ENCODE data around the gene PRTFDC1.

PRTFDC1 gene

DNA sequence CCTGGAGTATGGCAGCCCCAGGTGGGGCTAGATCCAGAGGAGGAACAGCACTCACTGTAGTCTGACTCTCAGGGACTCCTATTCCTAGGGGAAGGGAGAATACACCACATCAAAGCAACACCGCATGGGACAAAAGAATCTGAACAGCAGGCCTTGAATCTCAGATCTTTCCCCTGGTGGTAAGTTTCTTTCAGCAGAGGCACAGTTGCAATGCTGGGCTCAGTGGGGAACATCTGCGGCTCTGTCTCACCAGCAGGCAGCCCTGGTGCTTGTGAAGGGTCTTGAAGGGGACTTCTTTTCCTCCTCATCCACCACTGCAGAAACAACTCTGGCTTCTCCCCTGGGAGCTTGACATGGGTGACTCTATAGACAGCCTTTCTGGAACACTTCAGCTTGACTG, 117.5 kb downstream of the PRTFDC1 start:
- DNase-seq: no peak

DNA sequence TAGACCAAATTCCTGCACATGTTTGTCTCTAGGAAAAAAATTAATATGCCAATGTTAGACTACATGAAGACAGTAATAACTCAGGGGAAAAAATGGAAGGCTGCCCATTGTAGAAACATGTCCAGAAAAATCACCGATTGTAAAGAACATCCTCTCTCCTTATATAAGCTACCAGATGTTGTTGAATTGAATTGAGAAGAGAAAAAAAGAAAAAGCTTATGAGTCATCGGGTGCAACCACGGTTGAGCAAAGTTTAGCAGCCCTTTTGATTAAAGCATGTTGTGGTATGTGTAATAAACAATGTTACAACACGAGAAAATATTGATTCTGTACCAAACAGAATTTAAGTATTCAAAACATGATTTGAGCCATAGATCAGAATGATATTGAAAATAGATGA, 126.4 kb downstream of the PRTFDC1 start:
- DNase-seq: no peak

DNA sequence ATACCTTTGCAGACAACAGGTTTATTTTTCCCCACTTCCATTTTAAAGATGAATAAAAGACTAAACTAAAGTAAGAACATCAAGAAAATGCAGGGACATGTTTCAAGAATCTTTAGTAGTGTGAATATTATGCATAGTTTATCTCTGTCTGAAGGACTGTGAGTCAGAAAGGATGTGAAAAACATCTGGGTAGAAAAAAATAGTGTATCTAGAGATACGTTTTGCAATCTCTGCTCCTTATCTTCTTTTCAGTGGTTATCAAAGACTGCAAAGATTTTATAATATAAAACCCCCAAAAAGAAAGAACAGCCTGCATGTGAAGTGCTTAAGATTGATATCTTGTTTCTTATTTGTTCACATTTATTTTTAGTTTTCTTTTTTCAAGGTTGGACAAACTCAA, 126.9 kb downstream of the PRTFDC1 start:
- no peak for DNase-seq

DNA sequence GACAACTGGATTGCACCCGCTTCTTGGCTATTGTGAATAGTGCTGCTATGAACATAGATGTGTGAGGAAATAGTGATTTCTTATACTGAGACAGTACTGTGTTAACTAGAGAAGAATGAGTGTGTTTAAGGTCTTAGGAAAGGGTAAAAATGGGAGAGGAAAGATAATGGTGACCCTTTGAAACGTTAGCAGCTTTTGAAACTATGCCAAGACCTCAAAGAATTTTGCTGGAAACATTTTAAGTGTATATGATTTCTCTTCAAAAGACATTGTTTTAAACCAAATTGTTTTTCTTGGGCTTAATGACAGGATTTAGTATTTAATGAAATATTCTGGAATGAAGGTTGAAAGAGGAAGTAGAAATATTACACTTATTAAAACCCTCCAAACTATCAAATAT, 127.9 kb downstream of the PRTFDC1 start:
- DNase-seq: no peak

DNA sequence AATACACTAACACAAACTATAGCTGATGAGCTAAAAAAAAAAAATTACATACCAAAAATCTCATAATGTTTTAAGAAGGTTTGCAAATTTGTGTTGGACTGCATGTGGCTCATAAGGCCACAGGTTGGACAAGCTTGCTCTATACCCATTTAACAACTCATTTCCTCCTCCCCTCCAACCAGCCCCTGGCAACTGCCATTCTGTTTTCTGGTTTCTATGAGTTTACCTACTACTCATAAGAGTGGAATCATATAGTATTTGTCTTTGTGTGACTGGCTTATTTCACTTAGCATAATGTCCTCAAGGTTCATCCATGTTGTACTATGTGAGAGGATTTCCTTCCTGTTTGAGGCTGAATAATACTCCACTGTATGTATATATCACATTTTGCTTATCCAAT, 128.3 kb downstream of the PRTFDC1 start:
- no peak for DNase-seq

DNA sequence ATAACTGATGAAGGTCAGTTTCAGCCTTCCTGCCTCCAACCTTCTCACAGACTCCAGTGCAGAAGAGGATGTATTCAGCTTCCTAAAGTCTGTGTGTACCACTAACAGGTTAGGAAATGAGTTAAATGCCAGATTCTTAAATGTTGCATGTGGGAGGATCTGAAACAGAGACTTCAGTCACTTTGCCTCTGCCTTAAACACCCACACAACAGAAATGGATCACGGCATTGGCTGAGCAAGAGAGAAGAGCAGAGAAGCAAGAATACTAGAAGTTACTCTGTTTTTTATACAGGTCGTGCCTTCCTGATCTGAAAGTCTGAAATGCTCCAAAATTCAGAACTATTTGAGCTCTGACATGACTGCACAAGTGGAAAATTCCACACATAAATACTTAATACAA, 129.8 kb downstream of the PRTFDC1 start:
- DNase-seq: no peak

DNA sequence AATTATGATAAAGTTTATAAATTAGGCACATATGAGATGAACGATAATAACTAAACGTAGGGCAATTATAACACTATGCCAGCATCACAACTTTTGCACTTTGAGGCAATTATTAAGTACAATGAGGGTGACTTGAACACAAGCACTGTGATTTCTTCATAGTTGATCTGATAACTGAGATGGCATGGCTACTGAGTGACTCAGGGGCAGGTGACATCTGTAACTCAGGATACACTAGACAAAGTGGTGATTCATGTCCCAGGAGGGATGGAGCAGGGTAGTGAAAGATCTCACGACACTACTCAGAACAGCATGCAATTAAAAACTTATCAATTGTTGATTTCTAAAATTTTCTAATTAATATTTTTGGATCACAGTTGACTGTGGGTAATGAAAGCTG, 130.4 kb downstream of the PRTFDC1 start:
- DNase-seq: no peak

DNA sequence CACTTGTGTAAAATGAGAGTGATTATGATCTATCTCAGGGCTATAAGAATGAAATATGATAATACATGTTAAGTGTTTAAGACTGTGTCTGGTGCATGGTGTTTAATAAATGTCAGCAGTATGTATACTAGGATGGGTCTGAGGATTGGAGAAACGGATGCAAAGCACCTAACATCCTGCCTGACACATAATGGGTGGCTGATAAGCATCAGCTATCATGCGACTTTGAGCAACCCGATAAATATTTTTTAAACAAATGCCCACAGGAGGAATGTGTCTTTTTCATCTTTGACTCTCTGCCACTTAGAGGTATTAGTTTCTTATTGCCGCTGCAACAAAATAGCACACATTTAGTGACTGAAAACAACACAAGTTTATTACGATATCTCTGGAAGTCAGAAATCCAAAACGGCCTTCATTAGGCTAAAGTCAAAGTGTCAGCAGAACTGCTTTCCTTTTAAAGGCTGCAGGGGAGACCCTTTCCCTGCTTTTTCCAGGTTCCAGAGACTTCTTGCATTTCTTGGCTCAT, 135.5 kb downstream of the PRTFDC1 start:
- no peak for DNase-seq

DNA sequence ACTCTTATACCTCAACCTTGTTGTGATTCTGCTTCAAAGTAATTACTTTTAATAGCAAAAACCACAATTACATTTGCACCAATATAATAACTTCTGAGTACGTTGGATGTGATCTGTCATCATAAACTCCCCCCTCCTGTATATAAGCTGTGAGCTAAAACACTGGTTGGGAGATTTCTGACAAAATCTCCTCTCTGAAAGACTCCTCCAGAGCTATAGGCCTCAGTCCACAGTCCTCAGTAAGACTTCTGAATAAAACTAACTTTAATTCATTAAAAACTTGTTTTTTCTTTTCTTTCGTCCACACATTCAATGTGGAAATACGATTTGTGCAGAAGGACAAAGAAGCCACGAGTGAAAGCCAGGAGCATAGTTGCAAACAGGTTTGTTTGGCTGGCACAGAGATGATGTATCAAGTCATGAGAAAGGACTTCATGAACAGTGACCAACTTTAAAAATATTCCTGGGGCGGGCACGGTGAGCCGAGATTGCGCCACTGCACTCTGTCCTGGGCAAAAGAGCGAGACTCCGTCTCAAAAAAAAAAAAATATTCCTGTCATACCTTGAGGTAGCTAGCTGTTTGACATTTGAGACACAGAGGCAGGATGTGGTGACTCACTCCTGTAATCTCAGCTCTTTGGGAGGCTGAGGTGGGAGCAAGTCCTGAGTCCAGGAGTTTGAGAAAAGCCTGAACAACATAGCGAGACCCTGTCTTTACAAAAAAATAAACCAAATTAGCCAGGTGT, 137.7 kb downstream of the PRTFDC1 start:
- DNase-seq: no peak

DNA sequence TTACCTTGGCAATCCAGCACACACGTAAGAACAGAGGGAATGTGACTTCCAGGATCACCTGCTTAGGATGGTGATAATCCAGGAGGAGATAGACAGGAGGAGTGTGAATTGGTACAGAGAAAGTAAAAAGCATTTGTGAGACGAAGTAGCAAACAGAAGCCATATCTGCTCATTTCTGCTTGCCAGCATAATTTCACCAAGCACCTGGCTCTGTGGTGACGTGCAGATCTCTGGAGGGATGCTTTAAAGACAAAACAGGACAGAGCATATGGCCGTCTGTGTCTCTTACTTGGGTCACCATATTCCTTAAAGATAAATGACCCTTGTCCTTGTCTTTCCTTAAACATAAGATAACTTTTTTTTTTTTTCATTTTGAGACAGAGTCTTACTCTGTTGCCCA, 138.6 kb downstream of the PRTFDC1 start:
- no peak for DNase-seq

DNA sequence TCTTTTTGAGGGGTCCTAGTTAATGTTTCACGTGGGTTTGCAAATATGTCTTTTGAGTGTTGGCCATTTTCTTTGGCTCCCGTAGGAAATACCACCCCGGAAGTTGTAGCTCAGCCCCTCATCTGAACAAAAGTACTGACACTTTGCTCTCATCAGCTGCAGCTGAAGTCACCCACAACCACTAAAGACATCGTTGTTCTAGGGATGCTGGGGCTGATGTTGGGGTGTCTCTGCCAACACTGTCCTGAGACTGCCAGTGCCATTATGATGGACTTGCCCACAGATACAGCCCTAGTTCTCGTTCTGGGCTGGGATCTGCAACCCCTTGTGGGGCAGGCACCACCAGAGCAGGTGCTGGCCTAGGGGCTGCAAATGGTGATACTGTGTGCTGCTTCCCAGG, 146.1 kb downstream of the PRTFDC1 start:
- no peak for DNase-seq

DNA sequence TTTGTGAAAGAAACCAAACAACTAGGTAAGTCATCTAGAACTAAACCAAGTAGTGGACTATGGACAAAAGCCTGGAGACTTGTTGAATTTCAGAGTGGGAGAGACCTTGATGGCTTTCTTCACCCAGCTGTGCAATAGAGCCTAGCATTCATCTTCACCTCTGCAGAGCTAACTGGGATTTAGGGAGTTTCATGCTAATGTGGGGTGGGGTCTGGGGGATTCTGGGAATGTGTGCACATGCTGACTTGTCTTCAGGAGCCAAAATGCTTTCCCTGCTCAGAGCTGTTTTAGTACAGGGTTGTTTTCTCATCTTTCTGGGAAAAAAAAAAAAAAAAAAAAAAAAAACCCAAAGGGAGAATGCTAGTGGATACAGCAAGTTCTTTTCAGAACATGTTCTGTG, 147.4 kb downstream of the PRTFDC1 start:
- no peak for DNase-seq

DNA sequence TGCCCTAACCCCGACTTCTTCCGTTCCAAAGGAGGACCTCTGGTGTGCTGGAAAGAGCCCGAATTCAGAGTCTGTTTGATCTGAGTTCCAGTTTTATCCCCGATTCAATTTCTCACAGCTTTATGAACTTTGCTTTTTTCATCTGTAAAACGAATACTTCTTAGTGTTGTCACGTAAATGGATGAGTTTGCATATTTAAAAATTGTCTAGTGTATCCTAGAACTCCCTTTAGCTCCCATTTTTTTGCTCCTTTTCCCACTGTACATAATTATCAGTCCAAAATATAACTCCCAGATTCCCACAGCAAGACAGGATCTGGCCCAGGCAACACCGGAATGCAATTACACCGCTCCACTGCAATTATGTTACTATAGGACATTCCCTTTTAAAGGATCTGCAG, 148.0 kb downstream of the PRTFDC1 start:
- no peak for DNase-seq

DNA sequence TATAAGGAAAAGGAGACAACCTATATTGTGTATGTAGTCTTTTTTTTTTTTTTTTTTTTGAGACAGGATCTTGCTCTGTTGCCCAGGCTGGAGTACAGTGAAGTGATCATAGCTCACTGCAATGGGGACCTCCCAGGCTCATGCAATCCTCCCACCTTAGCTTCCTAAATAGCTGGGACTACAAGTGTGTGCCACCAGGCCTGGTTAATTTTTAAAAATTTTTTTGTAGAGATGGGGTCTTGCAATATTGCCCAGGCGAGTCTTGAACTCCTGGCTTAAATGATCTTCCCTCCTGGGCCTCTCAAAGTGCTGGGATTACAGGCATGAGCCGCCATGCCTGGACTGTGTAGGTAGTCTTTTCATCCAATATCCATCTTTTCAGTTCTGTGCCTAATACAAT, 150.0 kb downstream of the PRTFDC1 start:
- DNase-seq: no peak

DNA sequence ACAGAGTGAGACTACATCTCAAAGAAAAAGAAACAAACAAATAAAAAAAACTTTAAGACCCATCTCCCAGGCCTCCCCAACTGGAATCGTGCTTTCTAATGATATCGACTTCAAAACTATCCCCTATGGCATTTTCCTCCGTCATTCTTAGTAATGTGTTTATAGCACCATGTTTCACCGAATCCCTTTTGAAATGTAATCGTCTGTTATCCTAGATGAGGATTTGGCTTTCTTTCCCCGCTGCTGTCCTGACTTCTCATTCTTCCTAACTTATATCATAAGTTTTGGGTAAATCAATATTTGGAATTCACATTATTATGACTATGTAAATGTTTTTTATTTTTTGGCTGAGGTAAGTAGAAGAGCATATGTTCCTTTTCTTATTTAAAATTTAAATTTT, 151.5 kb downstream of the PRTFDC1 start:
- DNase-seq: no peak
